Measurements from ENCODE around the gene TSFM. TPM values are rescaled to one million over a fixed set of nuclear protein-coding genes. Genes with fewer than 3 reads are reported as not detected.
A peak's percentile ranks its signal among the peaks of the same experiment; 100 is the strongest.
"Not testable (repeated sequence)": the region's sequence is repeated elsewhere in the genome, so short reads cannot be mapped to it uniquely, and the experiment has no call there.

Gene TSFM
- total and polyA plus RNA-seq, 7 donors = 31.5 to 74.3 (median 52.1) TPM

DNA sequence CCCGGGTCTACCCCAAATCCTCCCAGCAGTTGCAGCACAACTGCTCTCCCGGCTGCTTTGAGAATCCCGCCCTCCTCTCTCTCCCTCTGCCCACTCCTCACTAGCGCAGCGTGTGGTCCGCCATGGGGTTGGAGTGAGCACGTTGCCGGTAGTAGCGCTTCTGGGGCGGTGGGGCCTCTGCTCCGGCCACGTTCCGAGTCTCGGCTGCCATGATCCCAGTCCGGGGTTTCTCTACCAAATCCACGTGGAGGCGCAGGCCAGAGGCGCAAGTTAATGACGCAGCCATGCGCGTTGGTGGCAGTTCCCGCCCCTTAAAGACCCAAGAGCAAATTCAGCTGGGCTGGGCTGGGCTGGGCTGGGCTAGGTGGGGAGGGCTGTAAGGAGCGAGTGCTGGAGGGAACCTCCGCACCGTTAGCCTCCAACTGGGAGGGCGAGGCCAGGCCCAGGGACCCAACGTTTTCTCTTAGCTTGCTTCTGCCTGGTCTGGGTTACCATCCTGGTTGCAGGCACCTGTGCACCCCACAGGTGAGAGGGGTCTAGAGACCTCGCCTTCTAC lies 10.6 kb upstream of the TSFM start, which contains the start of gene METTL1:
Gene METTL1, minus strand, starts transcription at position 233 of the 556 bp plus-strand sequence. Its CDS starts 22 bp downstream, at position 211.
- WGBS, 3 donors = 0% methylated on average over 28 of the region's 28 CpGs
- Histone ChIP-seq H3K4me3 (peak within 1 kb of the TSS; percentile 89), H3K4me1 (peaks cover 6% of the 10 kb centered on the region), H3K27me3 (ENCODE audit: insufficient read depth in 3 of 3, low read length in 2 of 3) (peaks cover 0 to 1% (median 0%) of the 10 kb centered on the region in 3 donors), H3K36me3 (ENCODE audit: insufficient read depth in 1 of 2, low read depth in 1 of 2) (peaks cover 7 to 45% of the 10 kb centered on the region in 2 donors), H3K9me3 (no peaks in the 10 kb centered on the region), H3K27ac (peak within 1 kb of the TSS; percentile 92)
- DNase-seq (peak; percentile 95 to 97), ATAC-seq (peak; percentile 96 to 97 (median 96))
- TF ChIP-seq, protein P1, sequence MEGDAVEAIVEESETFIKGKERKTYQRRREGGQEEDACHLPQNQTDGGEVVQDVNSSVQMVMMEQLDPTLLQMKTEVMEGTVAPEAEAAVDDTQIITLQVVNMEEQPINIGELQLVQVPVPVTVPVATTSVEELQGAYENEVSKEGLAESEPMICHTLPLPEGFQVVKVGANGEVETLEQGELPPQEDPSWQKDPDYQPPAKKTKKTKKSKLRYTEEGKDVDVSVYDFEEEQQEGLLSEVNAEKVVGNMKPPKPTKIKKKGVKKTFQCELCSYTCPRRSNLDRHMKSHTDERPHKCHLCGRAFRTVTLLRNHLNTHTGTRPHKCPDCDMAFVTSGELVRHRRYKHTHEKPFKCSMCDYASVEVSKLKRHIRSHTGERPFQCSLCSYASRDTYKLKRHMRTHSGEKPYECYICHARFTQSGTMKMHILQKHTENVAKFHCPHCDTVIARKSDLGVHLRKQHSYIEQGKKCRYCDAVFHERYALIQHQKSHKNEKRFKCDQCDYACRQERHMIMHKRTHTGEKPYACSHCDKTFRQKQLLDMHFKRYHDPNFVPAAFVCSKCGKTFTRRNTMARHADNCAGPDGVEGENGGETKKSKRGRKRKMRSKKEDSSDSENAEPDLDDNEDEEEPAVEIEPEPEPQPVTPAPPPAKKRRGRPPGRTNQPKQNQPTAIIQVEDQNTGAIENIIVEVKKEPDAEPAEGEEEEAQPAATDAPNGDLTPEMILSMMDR (IDR thresholded peaks at IDR 0.05) = no peak
- intact Hi-C loops (cut with DNase I) = no loop called here

DNA sequence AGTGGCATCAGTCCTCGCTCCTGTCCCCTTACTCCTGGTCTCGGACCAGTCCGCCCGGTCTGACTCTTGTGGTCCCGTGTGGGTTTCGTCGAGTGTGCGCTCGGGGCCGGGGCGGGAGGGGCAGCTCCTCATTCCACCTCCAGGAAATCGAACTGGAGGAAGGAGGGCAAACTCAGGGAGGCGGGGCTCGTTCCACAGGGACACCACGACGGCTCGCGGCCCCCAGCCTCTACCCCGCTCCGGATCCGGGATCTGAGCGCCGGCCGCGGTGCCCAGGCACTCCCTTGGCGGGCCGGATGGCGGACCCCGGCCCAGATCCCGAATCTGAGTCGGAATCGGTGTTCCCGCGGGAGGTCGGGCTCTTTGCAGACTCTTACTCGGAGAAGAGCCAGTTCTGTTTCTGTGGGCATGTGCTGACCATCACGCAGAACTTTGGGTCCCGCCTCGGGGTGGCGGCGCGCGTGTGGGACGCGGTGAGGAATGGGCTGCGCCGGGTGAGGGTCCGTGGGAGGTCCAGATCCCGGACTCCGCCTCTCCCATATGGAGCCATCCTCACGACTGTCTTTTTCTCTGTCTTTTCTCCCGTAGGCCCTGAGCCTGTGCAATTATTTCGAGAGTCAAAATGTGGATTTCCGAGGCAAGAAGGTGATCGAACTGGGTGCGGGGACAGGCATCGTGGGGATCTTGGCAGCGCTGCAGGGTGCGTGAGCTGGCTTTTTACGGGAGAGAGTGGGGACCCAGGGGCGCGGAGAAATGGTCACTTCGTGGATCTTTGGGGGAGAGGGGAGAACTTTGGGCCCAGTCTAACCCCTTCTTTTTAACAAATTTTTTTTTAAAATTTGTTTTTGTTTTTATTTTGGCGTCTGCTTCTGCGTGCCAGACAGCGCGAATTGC lies 9.9 kb upstream of the TSFM start, which contains the start of gene EEF1AKMT3:
Gene EEF1AKMT3, plus strand, starts transcription at position 186 of the 894 bp plus-strand sequence. Its CDS starts 111 bp downstream, at position 297.
- TF ChIP-seq, protein P1 (IDR thresholded peaks at IDR 0.05) = no peak
- intact Hi-C loops (cut with DNase I) = no loop called here
- H3K36me3 ChIP-seq (ENCODE audit: insufficient read depth in 1 of 2, low read depth in 1 of 2) = peaks cover 7 to 44% of the 10 kb centered on the region in 2 donors
- peak within 1 kb of the TSS; percentile 92 for H3K27ac ChIP-seq
- WGBS, 3 donors = 1 to 2% (median 2%) methylated on average over 67 of the region's 67 CpGs
- H3K4me3 ChIP-seq = peak within 1 kb of the TSS; percentile 89
- H3K4me1 ChIP-seq = peaks cover 6% of the 10 kb centered on the region
- peak; percentile 48 to 72 (median 57) for ATAC-seq
- no peaks in the 10 kb centered on the region for H3K9me3 ChIP-seq
- peak; percentile 67 to 73 for DNase-seq
- no peaks in the 10 kb centered on the region for H3K27me3 ChIP-seq (ENCODE audit: insufficient read depth in 3 of 3, low read length in 2 of 3)

DNA sequence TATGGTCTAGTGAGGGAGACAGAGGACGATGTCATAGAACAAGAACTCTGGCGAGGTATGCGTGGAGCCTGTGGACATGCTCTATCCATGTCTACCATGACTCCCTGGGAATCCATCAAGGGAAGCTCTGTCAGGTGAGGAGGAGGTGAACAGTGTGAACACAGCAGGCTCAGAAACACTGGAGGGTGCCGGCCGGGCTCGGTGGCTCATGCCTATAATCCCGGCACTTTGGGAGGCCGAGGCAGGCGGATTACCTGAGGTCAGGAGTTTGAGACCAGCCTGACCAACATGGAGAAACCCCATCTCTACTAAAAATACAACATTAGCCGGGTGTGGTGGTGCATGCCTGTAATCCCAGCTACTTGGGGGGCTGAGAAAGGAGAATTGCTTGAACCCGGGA lies 8.0 kb upstream of the TSFM start:
- ATAC-seq; intact Hi-C loops (cut with DNase I): not testable (repeated sequence)

GRCh38 chr12:57775044-57775443 lies 7.5 kb upstream of the TSFM start:
- TF ChIP-seq, protein P1 (IDR thresholded peaks at IDR 0.05) = no peak
- no peak overlapping the region for H3K27ac ChIP-seq
- intact Hi-C loops (cut with DNase I) = no loop called here
- DNase-seq = no peak
- H3K4me1 ChIP-seq = peaks cover 6% of the 10 kb centered on the region
- WGBS, 3 donors = 69 to 87% (median 79%) methylated on average over 3 of the region's 3 CpGs
- no peaks in the 10 kb centered on the region for H3K27me3 ChIP-seq (ENCODE audit: insufficient read depth in 3 of 3, low read length in 2 of 3)
- no peaks in the 10 kb centered on the region for H3K9me3 ChIP-seq
- ATAC-seq = no peak
- no peak overlapping the region for H3K4me3 ChIP-seq
- peaks cover 0 to 23% of the 10 kb centered on the region in 2 donors for H3K36me3 ChIP-seq (ENCODE audit: insufficient read depth in 1 of 2, low read depth in 1 of 2)

More for the DNA sequence above, 8.0 kb upstream of the TSFM start:
- DNase-seq; H3K4me3 ChIP-seq; H3K27ac ChIP-seq; H3K4me1 ChIP-seq; H3K9me3 ChIP-seq; H3K27me3 ChIP-seq (ENCODE audit: insufficient read depth in 3 of 3, low read length in 2 of 3): not testable (repeated sequence)
- H3K36me3 ChIP-seq (ENCODE audit: insufficient read depth in 1 of 2, low read depth in 1 of 2) = peaks cover 4 to 25% of the 10 kb centered on the region in 2 donors
- 89 to 91% (median 91%) methylated on average over 11 of the region's 11 CpGs for WGBS, 3 donors
